ENCODE data around the gene HEATR1. TPM values are rescaled to one million over a fixed set of nuclear protein-coding genes. Genes with fewer than 3 reads are reported as not detected.

Gene HEATR1
- total and polyA plus RNA-seq, 3 experiments from 2014 or later, result 14.2 to 106 (median 101) TPM

GRCh38 chr1:236501093-236501492 is 103.2 kb downstream of the HEATR1 start:
- no peaks in the 10 kb centered on the region for H3K9me3 ChIP-seq (ENCODE audit: low read length)
- Mint-ChIP-seq H3K27me3 (peaks cover 1 to 3% of the 10 kb centered on the region in 2 donors), H3K27ac (no peak overlapping the region), H3K9me3 (no peaks in the 10 kb centered on the region), H3K4me1 (peaks cover 10 to 13% (median 11%) of the 10 kb centered on the region in 3 donors), H3K4me3 (no peak overlapping the region), H3K36me3 (no peaks in the 10 kb centered on the region)
- ChIA-PET CTCF (interaction anchor here (0.8 kb wide), 1 partner anchor 33 kb away, joined by 3 read pairs; no protein-coding TSS in a partner anchor), POLR2A (interaction anchor here (0.6 kb wide), 1 partner anchor 29 kb away, joined by 5 read pairs; no protein-coding TSS in a partner anchor)
- no peaks in the 10 kb centered on the region for H3K36me3 ChIP-seq (ENCODE audit: insufficient read depth, low read length)
- H3K27me3 ChIP-seq (ENCODE audit: insufficient read depth, low read length, poor library complexity, severe bottlenecking), result no peaks in the 10 kb centered on the region
- H3K4me3 ChIP-seq (ENCODE audit: low read length), result no peak overlapping the region
- H3K4me1 ChIP-seq (ENCODE audit: insufficient read depth, low read length), result peaks cover 10% of the 10 kb centered on the region
- no peak for DNase-seq
- no peak overlapping the region for H3K27ac ChIP-seq (ENCODE audit: low read depth, low read length)

Other genes starting within 250 kb of the HEATR1 start
- gene EDARADD, start 210.2 kb downstream of the HEATR1 start, total RNA-seq, result 10 to 100 TPM; 23.3 to 24.6 TPM
- gene EDARADD, start 210.2 kb downstream of the HEATR1 start, polyA plus RNA-seq, result 16.2 TPM
- gene LGALS8, start 80.5 kb downstream of the HEATR1 start, total RNA-seq, result 10 to 100 TPM; 47.3 to 48.9 TPM
- 54.4 TPM for gene LGALS8, start 80.5 kb downstream of the HEATR1 start, polyA plus RNA-seq
- not detected for gene ACTN2, start 82.0 kb upstream of the HEATR1 start, total RNA-seq
- not detected for gene ACTN2, start 82.0 kb upstream of the HEATR1 start, polyA plus RNA-seq
- gene MTR, start 190.8 kb upstream of the HEATR1 start, total RNA-seq, result 10 to 100 TPM; 48.0 to 52.8 TPM
- gene MTR, start 190.8 kb upstream of the HEATR1 start, polyA plus RNA-seq, result 21.1 TPM

All from CD8-positive, alpha-beta memory T cell (primary cell).